Stimulated activated CD4-positive, alpha-beta T cell treated with anti-CD3 and anti-CD28 coated beads, Interleukin-4, amount 100 ng/mL, for 24 hours (primary cell): Measurements from ENCODE around the gene BNC1.

Experiments used
- DNase-seq: peaks from one replicate; pipeline ENCODE4 v3.0.0-alpha.2; 2020

The BNC1 gene

GRCh38 chr15:83284559-83285283, at the start of gene BNC1:
Gene BNC1 (minus strand): TSS chr15:83284664. CDS start chr15:83284628, 36 bp downstream.
- no peak for DNase-seq

- no peak for DNase-seq
Observed at GRCh38 chr15:83327041-83327440, 42.6 kb upstream of the BNC1 start.

- no peak for DNase-seq
Observed at GRCh38 chr15:83324799-83325198, 40.3 kb upstream of the BNC1 start.

GRCh38 chr15:83323296-83323711, 38.8 kb upstream of the BNC1 start:
- DNase-seq: no peak

- no peak for DNase-seq
Observed at GRCh38 chr15:83322691-83323090, 38.2 kb upstream of the BNC1 start.

- DNase-seq: no peak
Observed at GRCh38 chr15:83322061-83322460, 37.6 kb upstream of the BNC1 start.

GRCh38 chr15:83320844-83321243, 36.4 kb upstream of the BNC1 start:
- DNase-seq: no peak

- DNase-seq: no peak
Observed at GRCh38 chr15:83320404-83320803, 35.9 kb upstream of the BNC1 start.

GRCh38 chr15:83319771-83320170, 35.3 kb upstream of the BNC1 start:
- no peak for DNase-seq

GRCh38 chr15:83318861-83319415, 34.5 kb upstream of the BNC1 start:
- no peak for DNase-seq

GRCh38 chr15:83318036-83318435, 33.6 kb upstream of the BNC1 start:
- no peak for DNase-seq

- no peak for DNase-seq
Observed at GRCh38 chr15:83312071-83312470, 27.6 kb upstream of the BNC1 start.

GRCh38 chr15:83310521-83311456, 26.3 kb upstream of the BNC1 start:
- DNase-seq: no peak

GRCh38 chr15:83308671-83309070, 24.2 kb upstream of the BNC1 start:
- DNase-seq: no peak

- no peak for DNase-seq
Observed at GRCh38 chr15:83306561-83306960, 22.1 kb upstream of the BNC1 start.

GRCh38 chr15:83305704-83306291, 21.3 kb upstream of the BNC1 start:
- no peak for DNase-seq

GRCh38 chr15:83304861-83305703, 20.6 kb upstream of the BNC1 start:
- DNase-seq: no peak

GRCh38 chr15:83303535-83303934, 19.1 kb upstream of the BNC1 start:
- DNase-seq: no peak

- DNase-seq: no peak
Observed at GRCh38 chr15:83300826-83301225, 16.4 kb upstream of the BNC1 start.

GRCh38 chr15:83299462-83299861, 15.0 kb upstream of the BNC1 start:
- no peak for DNase-seq

- DNase-seq: no peak
Observed at GRCh38 chr15:83295417-83295816, 11.0 kb upstream of the BNC1 start.

- DNase-seq: no peak
Observed at GRCh38 chr15:83293201-83293600, 8.7 kb upstream of the BNC1 start.
